Right atrium auricular region (tissue), 2 donors: ENCODE results near the gene TRPM2. TPM values are rescaled to one million over a fixed set of nuclear protein-coding genes. Genes with fewer than 3 reads are reported as not detected.
"Not testable (repeated sequence)": the region's sequence is repeated elsewhere in the genome, so short reads cannot be mapped to it uniquely, and the experiment has no call there.

Experiments used
- DNase-seq: peaks from one replicate; pipeline ENCODE4 v3.0.0-alpha.2; 2019; ENCODE audit warnings: low spot score
- H3K27ac ChIP-seq, 2 donors: fragments of 200-600 bp; sonication (generic); 1 replicate in 1 of 2; 2 replicates in 1 of 2; pipeline ENCODE4 v1.5.1; 2016 to 2019
- H3K27me3 ChIP-seq, 2 donors: fragments of 200-600 bp; sonication (generic); one replicate each; pipeline versions ENCODE4 v1.5.1 to v1.6.0; 2017 to 2019
- H3K36me3 ChIP-seq: fragments of 200-600 bp; sonication (generic); one replicate; pipeline ENCODE4 v1.5.1; 2016
- H3K4me1 ChIP-seq, 2 donors: fragments of 200-600 bp; sonication (generic); one replicate each; pipeline versions ENCODE4 v1.5.1 to v1.6.0; 2017 to 2019
- H3K4me3 ChIP-seq, 2 donors: fragments of 200-600 bp; sonication (generic); 1 replicate in 1 of 2; 2 replicates in 1 of 2; pipeline ENCODE4 v1.5.1; 2017 to 2019; ENCODE audit warnings: mild to moderate bottlenecking in 1 of 2, moderate library complexity in 1 of 2
- H3K9me3 ChIP-seq, 2 donors: fragments of 200-600 bp; sonication (generic); one replicate each; pipeline ENCODE4 v1.5.1; 2019
- total RNA-seq, 2 donors: library from RNA; depleted of rRNA; stranded (reverse); fragments of >200 nt; gene quantifications; one replicate each; pipeline ENCODE4 v1.1.0, GENCODE V29; 2016
- TF ChIP-seq, protein P1 (sequence below), 2 donors: fragments of 200-600 bp; sonication (generic); IDR thresholded peaks; one replicate each; pipeline ENCODE4 v1.5.1; 2019; ENCODE audit warnings: antibody characterized with exemption in 2 of 2

The TRPM2 gene
- total RNA-seq, 2 donors from 2014 or later = 0.75 to 0.89 TPM

DNA sequence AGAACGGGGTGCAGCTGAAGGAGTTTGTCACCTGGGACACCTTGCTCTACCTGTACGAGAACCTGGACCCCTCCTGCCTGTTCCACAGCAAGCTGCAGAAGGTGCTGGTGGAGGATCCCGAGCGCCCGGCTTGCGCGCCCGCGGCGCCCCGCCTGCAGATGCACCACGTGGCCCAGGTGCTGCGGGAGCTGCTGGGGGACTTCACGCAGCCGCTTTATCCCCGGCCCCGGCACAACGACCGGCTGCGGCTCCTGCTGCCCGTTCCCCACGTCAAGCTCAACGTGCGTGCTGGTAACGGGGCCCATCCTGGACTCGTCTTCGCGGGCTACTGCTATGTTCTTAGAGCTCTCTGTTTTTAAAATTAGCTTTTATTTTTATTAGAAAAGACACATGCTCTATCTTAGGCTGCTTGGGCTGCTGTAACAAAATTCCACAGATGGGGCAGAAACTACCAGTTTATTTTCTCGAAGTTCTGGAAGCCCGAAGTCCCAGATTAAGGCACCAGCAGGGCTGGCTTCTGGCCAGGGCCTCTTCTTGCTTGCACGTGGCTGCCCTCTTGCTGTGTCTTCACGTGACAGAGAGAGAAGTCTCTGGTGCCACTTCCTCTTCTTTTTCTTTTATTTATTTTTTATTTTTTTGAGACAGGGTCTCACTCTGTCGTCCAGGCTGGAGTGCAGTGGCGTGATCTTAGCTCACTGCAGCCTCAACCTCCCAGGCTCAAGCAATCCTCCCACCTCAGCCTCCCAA, 38.1 kb downstream of the TRPM2 start:
- Histone ChIP-seq H3K27ac (no peak overlapping the region), H3K36me3 (no peaks in the 10 kb centered on the region), H3K9me3 (peaks cover 0 to 28% of the 10 kb centered on the region in 2 donors), H3K4me1 (no peaks in the 10 kb centered on the region), H3K27me3 (no peaks in the 10 kb centered on the region), H3K4me3 (no peak overlapping the region)
- peak; percentile 64 for DNase-seq
- TF ChIP-seq, protein P1, sequence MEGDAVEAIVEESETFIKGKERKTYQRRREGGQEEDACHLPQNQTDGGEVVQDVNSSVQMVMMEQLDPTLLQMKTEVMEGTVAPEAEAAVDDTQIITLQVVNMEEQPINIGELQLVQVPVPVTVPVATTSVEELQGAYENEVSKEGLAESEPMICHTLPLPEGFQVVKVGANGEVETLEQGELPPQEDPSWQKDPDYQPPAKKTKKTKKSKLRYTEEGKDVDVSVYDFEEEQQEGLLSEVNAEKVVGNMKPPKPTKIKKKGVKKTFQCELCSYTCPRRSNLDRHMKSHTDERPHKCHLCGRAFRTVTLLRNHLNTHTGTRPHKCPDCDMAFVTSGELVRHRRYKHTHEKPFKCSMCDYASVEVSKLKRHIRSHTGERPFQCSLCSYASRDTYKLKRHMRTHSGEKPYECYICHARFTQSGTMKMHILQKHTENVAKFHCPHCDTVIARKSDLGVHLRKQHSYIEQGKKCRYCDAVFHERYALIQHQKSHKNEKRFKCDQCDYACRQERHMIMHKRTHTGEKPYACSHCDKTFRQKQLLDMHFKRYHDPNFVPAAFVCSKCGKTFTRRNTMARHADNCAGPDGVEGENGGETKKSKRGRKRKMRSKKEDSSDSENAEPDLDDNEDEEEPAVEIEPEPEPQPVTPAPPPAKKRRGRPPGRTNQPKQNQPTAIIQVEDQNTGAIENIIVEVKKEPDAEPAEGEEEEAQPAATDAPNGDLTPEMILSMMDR (IDR thresholded peaks at IDR 0.05) = no peak

DNA sequence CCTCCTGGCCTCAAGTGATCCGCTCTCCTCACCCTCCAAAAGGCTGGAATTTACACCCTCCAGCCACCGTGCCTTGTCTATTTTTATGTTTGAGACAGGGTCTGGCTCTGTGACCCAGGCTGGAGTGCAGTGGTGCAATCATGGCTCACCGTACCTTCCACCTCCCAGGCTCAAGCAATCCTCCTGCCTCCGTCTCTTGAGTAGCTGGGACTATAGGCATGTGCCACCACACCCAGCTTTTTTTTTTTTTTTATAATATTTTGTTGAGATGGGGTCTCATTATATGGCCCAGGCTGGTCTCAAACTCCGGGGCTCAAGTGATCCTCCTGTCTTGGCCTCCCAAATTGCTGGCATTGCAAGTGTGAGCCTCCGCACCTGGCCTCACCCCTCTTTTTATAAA, 38.8 kb downstream of the TRPM2 start:
- no peak for DNase-seq
- Histone ChIP-seq H3K27me3 (no peaks in the 10 kb centered on the region), H3K9me3 (peaks cover 0 to 21% of the 10 kb centered on the region in 2 donors), H3K27ac (no peak overlapping the region), H3K4me1 (no peaks in the 10 kb centered on the region), H3K36me3 (no peaks in the 10 kb centered on the region), H3K4me3 (no peak overlapping the region)
- TF ChIP-seq, protein P1 (IDR thresholded peaks at IDR 0.05) = no peak

DNA sequence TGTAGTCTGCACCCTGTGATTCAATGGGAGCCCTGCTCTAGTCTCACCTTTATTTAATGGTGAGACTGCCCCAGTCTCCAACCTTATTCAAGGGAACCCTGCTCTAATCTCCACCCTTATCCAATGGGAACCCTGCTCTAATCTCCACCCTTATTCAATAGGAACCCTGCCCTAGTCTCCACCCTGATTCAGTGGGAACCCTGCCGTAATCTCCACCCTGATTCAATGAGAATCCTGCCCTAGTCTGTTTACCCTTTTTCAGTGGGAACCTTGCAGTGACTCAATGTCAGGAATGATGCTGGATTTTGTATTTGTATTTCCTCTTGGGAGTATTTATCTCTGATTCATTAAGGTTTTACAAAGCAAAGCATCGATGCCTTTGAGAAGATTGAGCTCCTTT, 39.5 kb downstream of the TRPM2 start:
- no peaks in the 10 kb centered on the region for H3K36me3 ChIP-seq
- TF ChIP-seq, protein P1 (IDR thresholded peaks at IDR 0.05) = no peak
- H3K4me3 ChIP-seq = no peak overlapping the region
- H3K4me1 ChIP-seq = no peaks in the 10 kb centered on the region
- peaks cover 0 to 20% of the 10 kb centered on the region in 2 donors for H3K9me3 ChIP-seq
- H3K27ac ChIP-seq = no peak overlapping the region
- DNase-seq = no peak
- no peaks in the 10 kb centered on the region for H3K27me3 ChIP-seq

DNA sequence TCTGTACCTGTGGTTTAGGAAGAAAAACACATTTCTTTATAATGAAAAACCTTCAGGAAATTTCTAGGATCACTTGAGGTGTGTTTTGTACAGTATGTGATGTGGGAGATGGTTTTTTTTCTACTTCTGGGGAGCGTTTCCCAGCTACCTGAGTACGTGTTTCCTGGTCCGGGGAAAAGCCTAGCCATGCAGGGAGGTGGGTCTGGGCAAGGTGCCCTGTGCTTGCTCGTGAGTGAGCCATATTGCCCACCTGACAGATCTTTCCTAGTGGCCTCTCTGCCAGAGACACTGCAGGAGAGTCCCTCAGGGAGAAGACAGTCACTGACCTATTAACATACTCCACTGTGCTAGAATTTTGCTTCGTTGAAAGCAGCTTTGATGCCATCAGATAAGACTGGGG, 41.3 kb downstream of the TRPM2 start:
- H3K36me3 ChIP-seq = no peaks in the 10 kb centered on the region
- H3K27me3 ChIP-seq = no peaks in the 10 kb centered on the region
- no peak overlapping the region for H3K4me3 ChIP-seq
- no peak overlapping the region for H3K27ac ChIP-seq
- TF ChIP-seq, protein P1 (IDR thresholded peaks at IDR 0.05) = no peak
- DNase-seq = no peak
- peaks cover 0 to 13% of the 10 kb centered on the region in 2 donors for H3K9me3 ChIP-seq
- H3K4me1 ChIP-seq = no peaks in the 10 kb centered on the region

DNA sequence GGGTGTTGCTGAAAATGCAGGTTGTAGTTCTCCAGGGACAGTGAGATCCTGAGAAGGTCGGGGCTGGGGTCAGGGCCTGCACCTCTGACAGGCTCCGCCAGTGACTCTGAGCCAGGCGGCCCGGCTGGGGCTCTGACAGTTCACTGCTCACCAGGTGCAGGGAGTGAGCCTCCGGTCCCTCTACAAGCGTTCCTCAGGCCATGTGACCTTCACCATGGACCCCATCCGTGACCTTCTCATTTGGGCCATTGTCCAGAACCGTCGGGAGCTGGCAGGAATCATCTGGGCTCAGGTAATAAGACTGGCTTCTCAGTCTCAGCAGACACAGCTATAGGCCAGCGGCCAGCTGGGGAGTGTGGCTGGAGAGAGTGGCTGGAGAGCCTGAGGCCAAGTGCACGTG, 41.8 kb downstream of the TRPM2 start:
- no peak overlapping the region for H3K4me3 ChIP-seq
- DNase-seq = no peak
- H3K27ac ChIP-seq = no peak overlapping the region
- no peaks in the 10 kb centered on the region for H3K36me3 ChIP-seq
- no peaks in the 10 kb centered on the region for H3K4me1 ChIP-seq
- H3K9me3 ChIP-seq = peaks cover 0 to 8% of the 10 kb centered on the region in 2 donors
- H3K27me3 ChIP-seq = no peaks in the 10 kb centered on the region
- TF ChIP-seq, protein P1 (IDR thresholded peaks at IDR 0.05) = no peak

DNA sequence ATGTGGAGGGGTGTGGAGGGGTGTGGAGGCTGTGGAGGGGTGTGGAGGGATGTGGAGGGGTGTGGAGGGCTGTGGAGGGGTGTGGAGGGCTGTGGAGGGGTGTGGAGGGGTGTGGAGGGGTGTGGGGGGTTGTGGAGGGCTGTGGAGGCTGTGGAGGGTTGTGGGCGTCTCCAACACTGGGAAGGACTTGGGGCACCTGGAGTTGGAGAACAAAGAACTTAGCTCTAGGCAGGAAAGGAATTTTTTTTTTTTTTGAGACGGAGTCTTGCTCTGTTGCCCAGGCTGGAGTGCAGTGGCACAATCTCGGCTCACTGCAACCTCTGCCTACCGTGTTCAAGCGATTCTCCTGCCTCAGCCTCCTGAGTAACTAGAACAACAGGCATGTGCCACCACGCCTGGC, 43.4 kb downstream of the TRPM2 start:
- not testable (repeated sequence) for H3K27me3 ChIP-seq, H3K36me3 ChIP-seq

More for the DNA sequence above, 43.4 kb downstream of the TRPM2 start:
- H3K9me3 ChIP-seq, H3K4me1 ChIP-seq, DNase-seq, H3K4me3 ChIP-seq, H3K27ac ChIP-seq: not testable (repeated sequence)
